T-helper 22 cell (primary cell): ENCODE results near the gene BRPF3.

ENCODE experiments used
- DNase-seq: peaks from one replicate; pipeline ENCODE4 v3.0.0-alpha.2; 2020; ENCODE audit warnings: low read depth

The BRPF3 gene

DNA sequence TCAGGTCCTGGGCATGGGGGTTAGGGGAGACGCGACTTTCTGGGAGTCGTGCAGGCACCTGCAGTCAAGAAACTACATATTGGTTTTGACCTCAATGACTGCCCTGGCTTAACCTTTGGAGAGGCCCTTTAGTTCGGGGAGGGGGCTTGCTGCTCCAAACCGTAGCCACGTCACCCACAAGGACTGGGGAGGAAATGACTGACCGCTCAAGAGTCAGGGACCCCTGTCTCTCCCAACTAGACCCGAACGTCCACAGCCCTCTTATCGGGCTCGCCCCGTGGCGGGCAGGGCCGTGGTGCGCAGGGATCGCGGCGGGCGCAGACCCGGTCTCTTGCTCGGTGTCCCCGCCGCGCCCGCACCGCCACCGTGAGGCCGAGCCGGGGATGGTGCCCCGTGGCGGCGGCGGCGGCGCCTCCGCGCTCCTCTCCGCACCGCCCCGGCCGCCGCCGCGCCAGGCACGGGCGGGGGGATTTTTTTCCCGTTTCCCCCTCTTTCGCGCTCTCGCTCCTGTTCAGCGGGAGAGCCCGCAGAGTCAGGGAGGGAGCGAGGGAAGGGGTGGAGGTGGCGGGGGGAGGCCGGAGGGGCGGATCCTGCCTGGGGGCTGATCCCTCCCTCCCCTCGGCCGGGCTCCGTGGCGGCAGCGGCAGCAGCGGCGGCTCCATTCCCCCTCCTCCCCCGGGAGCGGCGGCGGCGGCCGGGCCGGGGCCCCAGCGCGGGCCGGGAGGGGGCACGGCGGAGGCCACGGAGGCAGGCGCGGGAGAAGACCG is at the start of gene BRPF3:
Gene BRPF3, plus strand, starts transcription at position 632 of the 767 bp plus-strand sequence. CDS start 3,579 bp downstream, outside the sequence.
- peak; percentile 62 for DNase-seq

DNA sequence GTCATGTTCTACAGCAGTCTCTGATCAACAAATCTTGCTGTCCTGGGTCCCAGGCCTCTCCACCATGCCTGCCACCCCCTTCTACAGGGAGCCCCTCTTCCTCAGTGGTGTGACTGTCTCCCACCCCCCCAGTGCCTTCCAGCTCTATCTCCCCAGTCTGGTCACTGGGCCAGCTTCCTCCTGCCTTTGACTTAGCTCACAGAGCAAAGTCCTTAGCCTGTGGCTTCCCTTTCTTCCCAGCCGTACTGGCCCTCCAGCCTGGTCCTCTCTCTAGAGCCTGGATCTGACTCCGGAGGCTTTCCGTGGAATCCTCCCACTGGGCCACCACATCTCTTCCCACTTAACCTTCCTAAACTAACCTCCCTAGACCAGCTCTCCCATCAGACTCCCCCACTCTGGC is 49.2 kb upstream of the BRPF3 start:
- DNase-seq, result no peak

DNA sequence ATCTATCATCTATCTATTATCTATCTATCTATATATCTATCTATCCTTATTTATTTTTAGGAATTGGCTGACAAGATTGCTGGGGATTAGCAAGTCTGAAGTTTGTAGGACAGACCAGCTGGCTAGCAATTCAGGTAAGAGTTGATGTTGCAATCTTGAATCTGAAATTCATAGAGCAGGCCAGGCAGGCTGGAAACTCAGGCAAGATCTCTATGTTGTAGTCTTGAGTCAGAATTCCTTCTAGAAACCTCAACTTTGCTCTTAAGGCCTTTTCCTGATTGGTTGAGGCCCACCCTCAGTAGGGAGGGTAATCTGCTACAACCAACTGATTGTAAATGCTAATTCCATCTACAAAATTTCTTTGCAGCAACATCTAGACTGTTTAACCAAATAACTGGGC is 47.1 kb upstream of the BRPF3 start:
- no peak for DNase-seq

DNA sequence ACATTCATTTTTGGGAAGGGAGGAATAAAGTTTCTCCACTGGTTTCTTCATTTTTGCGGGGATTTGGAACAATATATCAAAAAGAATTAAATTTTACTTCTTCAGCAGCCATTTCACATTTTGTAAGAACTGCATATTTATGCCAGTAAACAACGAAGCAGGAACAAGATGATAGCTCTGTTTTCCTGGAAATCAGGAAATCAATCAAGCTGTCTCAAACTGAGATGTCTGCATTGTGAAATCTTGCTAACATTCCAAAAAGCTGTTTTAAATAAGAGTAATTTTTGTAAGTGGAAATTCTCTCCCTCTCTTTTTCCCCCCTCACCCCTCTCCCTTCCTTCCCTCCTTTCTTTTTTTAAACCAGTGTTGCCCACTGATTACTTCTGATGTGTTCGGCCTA is 46.3 kb upstream of the BRPF3 start:
- DNase-seq, result no peak

DNA sequence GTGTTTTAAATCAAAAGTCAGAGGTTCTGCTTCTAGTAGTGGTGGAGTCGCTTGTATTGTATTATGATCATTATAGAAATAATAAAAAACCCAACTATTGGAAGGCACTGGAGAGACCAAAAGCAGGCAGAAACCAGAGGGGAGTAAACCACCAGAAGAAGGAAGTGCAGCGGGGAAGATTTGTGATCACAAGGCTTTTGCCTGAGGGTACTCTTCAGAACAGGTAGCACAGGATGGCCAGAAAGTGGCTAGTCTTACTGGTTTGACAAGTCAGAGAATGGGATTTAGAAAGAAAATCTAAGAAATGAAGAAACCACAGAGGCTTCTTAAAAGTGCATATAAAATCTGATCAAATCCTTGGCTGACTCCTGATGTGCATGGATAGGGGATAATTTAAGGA is 42.3 kb upstream of the BRPF3 start:
- no peak for DNase-seq

DNA sequence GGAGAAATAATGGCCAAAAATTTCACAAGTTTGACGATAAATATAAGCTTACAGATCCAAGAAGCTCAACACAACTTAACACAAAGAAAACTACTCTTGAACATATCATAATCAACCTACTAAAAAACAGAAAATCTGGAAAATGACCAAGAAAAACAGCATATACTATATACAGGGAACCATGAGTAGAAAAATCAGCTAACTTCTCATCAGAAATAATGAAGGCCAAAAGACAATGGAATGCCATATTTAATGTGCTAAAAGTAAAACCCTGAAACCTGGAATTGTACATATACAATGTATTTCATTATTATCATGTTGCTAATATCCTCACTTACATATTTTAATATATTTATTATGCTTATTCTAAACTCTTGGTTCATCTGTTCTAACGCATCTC is 40.9 kb upstream of the BRPF3 start:
- DNase-seq, result no peak

DNA sequence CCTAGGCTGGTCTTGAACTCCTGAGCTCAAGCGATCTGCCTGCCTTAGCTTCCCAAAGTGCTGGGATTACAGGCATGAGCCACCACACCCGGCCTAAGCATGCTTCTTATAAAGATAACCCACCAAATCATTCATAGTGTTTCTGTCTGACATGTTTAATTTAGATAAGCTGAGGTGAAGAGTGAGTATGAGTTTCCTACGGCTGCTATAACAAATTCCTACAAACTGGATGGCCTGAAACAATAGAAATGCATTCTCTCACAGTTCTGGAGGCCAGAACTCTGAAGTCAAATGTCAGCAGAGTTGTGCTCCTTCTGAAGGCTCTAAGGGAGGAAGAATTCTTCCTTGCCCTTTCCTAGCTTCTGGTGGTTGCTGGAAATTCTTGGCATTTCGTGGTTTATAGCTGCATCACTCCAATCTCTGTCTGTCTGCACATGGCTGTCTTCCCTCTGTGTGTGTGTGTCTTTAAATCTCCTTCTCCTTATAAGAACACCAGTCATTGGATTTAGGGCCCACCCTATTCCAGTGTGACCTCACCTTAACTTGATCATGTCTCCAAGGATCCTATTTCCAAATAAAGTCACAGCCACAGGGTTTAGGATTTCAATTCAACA is 36.3 kb upstream of the BRPF3 start:
- no peak for DNase-seq

DNA sequence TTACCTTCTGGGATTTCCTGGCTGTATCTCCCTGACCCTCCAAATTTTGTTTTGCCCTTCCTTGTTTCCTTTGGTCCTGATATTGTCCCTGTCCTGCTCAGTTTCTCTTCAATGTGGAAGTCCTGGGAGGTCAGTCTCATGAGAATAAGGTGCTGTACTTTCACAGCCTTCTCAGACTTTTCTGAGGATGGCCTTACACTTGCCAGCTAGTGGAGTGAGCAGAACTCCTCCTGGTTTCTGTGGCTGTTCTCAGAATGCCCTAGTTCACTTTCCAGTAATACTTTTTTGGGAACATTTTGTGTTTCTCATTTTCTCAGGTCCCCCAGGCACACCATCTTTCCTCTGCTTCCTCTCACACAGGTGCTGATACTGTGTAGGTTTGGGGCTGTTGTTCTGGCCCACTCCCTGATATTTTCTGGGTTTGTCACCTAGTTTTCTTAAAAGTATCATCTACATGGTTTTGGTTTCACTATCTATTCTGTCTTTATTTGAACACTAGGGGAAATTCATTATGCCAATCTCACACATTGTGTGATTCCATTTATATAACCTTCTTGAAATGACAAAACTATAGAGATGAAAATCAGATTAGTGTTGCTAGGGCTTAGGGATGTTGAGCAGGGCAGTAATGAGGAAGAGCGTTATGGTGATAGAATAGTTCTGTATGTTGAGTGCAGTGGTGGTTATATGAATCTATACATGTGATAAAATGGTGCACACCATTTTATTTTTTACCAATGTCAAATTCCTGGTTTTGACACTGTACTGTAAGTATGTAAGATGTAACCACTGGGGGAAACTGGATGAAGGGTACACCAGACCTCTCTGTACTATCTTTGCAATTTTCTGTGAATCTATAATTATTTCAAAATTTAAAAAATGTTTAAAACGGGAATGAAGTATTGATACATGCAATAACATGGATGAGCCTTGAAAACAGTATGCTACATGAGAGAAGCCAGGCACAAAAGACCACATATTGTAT is 27.2 kb upstream of the BRPF3 start:
- DNase-seq, result no peak

DNA sequence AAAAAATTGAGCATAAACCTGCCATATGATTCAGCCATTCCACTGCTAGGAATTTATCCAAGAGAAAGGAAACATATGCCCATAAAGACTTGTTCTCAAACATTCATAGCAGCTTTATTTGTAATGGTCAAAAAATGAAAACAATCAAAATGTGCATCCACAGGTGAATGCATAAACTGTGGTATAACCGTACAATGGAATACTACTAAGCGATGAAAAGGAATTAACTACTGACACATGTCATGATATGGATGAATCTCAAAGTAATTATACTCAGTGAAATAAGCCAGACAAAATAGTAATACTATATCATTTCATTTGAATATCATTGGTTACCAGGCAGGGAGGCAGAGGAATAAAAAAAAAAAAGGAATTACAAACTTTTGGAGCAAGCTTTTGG is 25.8 kb upstream of the BRPF3 start:
- DNase-seq, result no peak

DNA sequence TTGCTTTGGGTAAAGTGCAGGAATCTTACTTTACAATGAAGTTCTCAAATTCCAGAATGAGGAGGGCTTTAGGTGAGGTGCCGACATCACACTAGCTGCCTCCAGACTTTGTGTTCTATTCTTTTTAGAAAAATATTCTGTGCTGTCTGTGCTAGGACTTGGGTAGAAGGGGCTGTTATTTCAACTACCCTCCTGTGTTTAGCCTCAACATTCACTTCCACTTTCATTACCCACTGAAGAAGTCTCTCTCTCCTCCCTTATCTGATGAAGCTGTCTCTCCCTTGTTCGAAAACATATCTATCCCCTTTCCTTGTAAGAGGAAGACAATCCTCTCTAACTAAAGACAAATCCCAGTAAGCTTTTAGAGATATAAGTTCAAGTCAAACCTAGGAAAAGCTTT is 25.0 kb upstream of the BRPF3 start:
- DNase-seq, result no peak

DNA sequence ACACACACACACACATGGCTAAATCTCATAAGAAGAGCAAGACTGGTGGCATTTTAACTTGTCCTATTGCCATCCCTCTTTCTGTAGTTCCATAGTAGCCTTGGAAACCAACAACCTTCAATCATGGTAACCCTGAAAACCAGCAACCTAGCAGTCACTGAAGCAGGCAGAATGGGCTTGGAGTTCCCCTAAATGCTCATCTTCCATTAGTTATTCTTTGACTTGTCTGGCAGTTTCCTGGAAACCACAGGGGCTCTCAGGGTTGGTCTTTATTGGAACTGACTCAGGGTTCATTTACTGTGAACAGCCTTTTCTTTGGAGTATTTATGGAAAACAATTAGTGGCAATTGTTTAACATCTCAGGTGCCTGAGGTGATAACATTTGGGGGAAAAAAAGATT is 19.4 kb upstream of the BRPF3 start:
- no peak for DNase-seq

DNA sequence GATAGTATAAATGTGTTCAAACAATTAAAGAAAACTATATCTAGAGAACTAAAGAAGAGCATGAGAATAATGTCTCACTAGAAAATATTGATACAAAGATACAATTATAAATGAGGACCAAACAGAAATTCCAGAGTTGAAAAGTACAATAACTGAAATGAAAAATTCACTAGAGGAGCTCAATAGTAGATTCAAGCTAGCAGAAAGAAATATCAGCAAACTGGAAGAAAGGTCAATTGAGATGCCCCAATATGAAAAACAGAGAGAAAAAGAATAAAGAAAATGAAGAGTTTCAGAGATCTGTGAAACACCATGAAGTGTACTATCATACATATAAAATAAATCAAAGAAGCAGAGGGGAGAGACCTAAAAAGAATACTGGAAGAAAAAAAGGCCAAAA is 18.0 kb upstream of the BRPF3 start:
- DNase-seq, result no peak

DNA sequence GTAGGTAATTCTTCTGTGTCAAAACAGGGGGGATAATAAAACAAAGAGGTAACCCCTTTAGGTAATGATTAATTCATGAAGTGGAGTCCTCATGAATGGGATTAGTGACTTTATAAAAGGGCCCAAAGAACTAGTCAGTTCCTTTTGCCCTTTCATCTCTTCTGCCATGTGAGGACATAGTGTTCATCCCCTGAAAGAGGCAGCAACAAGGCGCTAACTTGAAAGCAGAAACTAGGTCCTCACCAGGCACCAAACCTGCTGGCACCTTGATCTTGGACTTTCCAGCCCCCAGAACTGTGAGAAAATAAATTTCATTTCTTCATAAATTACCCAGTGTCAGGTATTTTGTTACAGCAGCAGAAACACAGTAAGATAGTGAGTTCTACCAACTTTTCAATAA is 16.4 kb upstream of the BRPF3 start:
- DNase-seq, result no peak

DNA sequence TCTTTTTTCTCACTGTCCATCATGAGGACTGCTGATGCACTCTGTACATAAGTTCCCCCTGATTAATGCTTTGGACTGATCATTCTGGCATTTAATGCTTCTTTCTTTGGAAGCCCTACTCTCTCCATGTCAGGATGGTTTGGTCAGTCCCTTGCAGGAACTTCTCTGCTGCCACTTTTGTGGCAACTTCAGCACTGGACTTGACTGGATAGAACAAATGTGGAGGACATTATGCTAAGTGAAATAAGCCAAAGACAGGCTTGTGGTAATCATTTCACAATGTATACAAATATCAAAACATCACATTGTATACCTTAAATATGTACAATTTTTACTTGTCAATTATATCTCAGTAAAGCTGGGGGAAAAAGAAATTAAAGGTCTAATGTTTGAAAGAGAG is 12.2 kb upstream of the BRPF3 start:
- no peak for DNase-seq

DNA sequence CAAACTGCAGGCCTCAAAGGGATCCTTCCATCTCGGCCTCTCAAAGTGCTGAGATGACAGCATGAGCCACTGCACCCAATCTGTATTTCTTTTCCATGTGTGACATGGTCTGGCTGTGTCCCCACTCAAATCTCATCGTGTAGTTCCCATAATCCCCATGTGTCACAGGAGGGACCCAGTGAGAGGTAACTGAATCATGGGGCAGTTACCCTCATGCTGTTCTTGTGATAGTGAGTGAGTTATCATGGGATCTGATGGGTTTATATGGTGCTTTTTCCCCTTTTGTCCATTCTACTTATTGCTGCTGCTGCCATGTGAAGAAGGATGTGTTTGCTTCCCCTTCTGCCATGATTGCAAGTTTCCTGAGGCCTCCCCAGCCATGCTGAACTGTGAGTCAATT is 10.3 kb upstream of the BRPF3 start:
- no peak for DNase-seq

DNA sequence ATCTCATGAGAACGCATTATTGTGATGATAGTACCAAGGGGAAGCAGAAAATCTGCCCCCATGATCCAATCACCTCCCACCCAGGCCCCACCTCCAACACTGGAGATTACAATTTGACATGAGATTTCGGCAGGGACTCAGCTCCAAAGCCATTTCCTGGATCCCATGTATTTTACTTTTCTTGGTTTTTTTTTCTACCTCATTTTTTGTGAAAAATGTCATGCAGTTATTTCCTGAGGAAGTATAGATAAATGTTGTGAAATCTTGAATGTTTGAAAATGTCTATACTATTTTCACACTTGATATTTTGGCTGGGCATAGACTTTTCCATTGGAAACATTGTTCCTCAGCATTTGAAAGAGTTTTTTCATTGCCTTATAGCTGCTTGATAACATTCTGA is 9.1 kb upstream of the BRPF3 start:
- no peak for DNase-seq

DNA sequence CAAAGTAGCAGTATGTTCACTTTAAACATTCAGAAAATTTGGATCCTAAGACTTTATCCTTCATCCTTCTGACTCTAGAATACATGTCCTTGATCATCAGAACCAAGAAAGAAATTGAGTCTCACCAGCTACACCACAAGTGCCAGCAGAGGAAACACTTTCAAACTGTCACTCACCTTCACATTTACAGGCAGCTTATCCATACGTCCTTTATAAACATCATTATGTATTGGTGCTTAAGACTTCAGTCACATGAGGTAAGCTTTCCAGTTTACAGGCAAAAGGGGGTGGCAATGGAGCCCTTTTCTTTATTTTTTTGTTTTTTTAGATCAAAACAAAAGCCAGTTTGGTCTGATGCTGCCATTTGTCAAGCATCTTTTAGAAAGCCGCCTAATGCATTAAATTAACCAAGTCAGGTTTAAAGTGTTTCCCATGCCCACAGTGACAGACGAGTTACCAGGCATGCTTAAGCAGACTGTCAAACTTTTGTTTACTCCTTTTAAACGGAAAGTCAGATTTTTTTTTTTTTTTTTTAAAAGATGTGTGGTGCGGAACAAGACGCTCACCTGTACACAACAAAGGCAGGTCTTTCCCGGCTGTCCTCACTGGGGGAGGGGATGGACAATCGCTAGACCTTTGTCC is 952 bp upstream of the BRPF3 start:
- no peak for DNase-seq

DNA sequence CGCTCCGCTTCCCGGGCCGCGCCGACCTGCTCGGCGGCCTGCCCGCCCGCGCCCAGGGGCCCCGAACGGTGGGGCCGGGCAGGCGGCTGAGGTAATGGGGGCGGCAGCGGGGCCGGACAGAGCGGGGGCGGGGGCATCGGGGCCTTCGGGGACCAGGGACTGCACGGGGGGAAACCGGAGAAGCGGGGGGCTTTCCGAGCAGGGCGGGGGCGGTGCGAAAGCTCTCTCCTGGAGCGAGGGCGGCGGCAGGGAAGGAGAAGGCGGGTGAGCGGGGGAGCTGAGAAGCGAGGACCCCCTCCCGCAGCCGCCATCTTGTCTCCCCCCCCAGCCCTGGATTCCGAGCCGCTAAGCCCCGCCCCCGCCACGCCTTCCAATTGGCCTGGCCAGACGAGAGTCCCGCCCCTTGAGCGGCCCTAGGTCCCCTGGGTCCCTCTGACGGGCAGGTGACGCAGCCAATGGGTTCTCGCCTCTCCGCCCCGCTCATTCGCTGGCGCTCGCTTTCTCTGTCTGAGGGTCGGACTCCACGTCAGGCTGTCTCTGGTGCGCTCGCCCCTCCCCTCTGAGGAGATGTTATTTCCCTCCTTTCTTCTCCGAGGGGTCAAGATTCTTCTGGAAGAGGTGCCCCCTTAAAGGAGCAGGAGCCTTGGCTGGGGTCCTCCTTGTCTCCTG is 470 bp downstream of the BRPF3 start:
- peak; percentile 99 for DNase-seq

DNA sequence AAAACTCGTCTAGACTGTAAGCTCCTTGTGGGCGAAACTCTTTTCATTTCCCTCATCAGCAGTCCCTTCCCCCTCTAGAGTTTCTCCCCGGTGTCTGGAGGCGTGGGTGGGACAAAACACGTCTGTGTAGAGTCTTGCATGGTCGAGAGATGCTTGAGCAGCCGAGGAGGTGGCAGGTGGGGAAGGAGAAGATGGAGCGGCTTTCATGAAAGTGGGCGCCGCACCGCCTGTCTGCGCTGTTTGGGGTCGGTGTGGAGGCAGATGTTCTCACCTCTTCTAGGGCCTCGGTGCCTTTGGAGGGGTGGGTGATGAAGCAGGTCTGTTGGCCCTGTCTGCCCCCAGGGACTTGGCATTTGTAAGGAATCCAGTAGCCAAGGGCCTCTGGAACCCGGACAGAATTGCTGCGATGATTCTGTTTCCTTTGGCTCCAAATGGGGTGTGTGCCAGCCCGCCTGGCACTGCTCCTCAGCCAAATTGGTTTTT is 1.2 kb downstream of the BRPF3 start:
- DNase-seq, result no peak

DNA sequence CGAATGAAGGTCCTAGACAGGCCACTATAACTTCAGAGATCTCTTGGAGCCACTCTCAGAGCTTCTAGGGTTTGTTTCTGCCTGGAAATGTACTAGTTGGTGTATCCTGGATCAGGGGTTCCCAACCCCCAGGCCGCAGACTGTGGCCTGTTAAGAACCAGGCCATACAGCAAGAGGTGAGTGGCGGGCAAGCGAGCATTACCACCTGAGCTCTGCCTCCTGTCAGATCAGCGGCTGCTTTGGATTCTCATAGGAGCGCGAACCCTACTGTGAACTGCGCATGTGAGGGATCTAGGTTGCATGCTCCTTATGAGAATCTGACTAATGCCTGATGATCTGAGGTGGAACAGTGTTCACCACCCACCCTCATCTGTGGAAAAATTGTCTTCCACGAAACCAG is 2.4 kb downstream of the BRPF3 start:
- DNase-seq, result no peak

DNA sequence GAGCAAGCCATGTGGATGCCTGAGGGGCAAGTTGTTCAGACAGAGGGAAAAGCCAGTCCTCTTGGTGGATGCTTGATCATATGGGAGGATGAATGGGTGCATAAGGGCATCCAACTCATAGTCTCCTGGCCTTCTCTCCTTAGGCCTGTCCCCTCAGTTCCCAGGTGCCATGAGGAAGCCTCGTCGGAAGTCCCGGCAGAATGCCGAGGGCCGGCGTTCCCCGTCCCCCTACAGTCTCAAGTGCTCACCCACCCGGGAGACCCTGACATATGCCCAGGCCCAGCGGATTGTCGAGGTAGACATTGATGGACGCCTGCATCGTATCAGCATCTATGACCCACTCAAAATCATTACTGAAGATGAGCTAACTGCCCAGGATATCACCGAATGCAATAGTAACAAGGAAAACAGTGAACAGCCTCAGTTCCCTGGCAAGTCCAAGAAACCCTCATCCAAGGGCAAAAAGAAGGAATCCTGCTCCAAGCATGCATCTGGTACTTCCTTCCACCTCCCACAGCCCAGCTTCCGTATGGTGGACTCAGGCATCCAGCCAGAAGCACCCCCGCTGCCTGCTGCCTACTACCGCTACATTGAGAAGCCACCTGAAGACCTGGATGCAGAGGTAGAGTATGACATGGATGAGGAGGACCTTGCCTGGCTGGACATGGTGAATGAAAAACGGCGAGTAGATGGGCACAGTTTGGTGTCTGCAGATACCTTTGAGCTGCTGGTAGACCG is 3.8 kb downstream of the BRPF3 start:
- no peak for DNase-seq
